Activated naive CD4-positive, alpha-beta T cell treated with anti-CD3 and anti-CD28 coated beads, Interleukin-2, amount 50 U/mL, for 16 hours (primary cell): ENCODE measurements around the gene LYRM1.
"Not testable (repeated sequence)": the region's sequence is repeated elsewhere in the genome, so short reads cannot be mapped to it uniquely, and the experiment has no call there.

Source experiments
- DNase-seq: peaks from one replicate; pipeline ENCODE4 v3.0.0-alpha.2; 2020

LYRM1 gene, protein sequence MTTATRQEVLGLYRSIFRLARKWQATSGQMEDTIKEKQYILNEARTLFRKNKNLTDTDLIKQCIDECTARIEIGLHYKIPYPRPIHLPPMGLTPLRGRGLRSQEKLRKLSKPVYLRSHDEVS

GRCh38 chr16:20900299-20901067 lies at the start of gene LYRM1, which contains the start of gene DCUN1D3:
Gene LYRM1, plus strand, starts transcription at chr16:20900771. Its CDS starts 14,785 bp downstream, at chr16:20915556.
Gene DCUN1D3, minus strand, starts transcription at chr16:20900358. Its CDS starts 37,820 bp downstream, at chr16:20862538.
- DNase-seq, result peak; percentile 86

DNA sequence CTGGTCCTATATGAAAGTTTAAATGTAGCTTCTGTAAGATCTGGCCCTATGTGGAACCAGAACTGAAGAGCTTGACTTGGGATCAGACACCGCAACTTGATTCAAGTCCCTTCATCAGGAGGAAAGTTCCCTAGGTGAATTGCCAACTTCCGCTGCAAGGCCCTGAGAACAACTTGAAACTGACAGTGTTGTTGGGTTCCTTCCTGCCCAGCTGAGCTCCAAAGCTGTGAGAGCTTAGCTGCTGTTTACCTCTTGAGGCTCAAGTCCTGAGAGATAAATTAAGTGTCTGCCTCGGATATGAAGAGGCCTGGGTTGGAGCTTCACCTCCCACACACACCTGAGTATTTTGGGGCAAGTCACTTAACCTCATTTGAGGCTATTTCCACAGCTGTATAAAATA lies 49.6 kb upstream of the LYRM1 start:
- DNase-seq, result no peak

DNA sequence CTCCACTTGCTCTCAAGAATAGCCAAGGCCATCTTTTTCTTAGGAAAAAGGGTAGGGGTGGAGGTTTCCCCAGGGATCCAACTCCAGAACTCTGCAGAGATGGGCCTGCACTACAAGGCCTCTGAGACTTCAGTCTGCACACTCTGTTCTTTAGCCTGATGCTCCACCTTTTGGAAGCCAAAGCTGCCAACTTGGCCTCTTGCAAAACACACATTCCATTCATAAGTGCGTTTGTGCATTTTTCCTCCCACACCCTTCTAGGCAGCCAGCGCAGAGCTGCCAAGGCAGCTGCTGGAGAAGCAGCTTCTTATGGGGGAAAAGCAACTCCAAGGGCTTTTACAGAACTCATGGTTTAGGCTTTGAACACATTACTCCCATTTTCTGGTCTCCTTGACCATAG lies 49.0 kb upstream of the LYRM1 start:
- DNase-seq, result no peak

DNA sequence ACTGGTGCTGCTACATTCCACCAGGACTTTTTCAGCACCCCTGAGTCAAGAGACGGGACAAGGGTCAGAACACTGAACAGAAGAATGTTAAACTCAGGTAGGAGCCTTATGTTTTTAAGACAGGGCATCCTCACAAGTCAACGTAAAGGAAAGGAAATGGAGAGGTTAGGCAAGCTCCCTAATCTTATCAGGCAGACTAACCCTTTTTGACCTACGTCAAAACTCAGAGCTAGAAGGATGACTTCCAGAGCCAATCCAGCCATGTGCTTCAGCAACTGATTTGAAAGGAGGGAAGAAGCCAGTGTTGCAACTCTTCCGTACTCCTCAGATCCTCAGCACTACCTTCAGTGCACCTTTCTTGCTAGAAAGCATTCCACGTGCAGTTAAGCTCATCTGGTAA lies 47.4 kb upstream of the LYRM1 start:
- DNase-seq, result no peak

GRCh38 chr16:20853981-20854620 lies 46.5 kb upstream of the LYRM1 start:
- DNase-seq, result no peak

DNA sequence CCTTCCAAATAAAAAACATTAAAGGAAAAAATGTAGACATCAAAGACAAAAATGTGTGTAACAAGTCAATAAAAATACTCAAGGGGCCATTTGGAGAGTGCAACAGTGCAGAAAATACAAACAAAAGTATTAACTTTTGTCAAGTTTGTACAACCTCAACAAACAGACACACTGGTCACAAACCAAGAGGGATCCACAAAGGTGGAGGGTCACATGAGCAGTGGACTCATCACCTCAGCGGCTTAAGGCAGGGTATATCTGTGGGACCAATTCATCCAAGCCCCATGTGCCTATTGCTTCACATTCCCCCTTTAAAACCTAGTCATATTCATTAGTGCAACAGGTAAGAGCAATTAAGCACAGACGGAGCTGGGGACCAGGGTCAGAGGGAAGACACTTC lies 45.6 kb upstream of the LYRM1 start:
- DNase-seq, result no peak

GRCh38 chr16:20857281-20857680 lies 43.3 kb upstream of the LYRM1 start:
- DNase-seq, result no peak

- no peak for DNase-seq
Measured at GRCh38 chr16:20859229-20859628, 41.3 kb upstream of the LYRM1 start.

GRCh38 chr16:20859699-20860098 lies 40.9 kb upstream of the LYRM1 start:
- DNase-seq, result no peak

- no peak for DNase-seq
Measured at GRCh38 chr16:20860361-20860760, 40.2 kb upstream of the LYRM1 start.

DNA sequence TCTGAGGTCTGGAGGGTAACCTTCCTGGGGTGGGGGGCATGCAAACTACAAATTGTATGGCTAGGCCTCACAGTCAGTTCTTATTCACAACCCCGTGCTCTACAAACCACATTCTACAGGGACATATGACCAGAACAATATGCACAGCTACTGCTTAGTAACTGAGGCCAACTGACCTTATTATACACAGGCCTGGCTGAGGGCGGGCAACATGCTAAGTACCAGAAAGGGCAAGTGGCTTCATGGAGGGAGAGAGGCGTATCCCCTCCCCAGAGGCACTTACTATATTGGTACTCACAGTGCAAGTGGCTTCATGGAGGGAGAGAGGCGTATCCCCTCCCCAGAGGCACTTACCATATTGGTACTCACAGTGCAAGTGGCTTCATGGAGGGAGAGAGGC lies 39.6 kb upstream of the LYRM1 start:
- not testable (repeated sequence) for DNase-seq

- DNase-seq, result no peak
Measured at GRCh38 chr16:20862162-20862960, 38.2 kb upstream of the LYRM1 start.

GRCh38 chr16:20864376-20864775 lies 36.2 kb upstream of the LYRM1 start:
- DNase-seq, result not testable (repeated sequence)

- DNase-seq, result no peak
Measured at GRCh38 chr16:20865420-20866131, 35.0 kb upstream of the LYRM1 start.

DNA sequence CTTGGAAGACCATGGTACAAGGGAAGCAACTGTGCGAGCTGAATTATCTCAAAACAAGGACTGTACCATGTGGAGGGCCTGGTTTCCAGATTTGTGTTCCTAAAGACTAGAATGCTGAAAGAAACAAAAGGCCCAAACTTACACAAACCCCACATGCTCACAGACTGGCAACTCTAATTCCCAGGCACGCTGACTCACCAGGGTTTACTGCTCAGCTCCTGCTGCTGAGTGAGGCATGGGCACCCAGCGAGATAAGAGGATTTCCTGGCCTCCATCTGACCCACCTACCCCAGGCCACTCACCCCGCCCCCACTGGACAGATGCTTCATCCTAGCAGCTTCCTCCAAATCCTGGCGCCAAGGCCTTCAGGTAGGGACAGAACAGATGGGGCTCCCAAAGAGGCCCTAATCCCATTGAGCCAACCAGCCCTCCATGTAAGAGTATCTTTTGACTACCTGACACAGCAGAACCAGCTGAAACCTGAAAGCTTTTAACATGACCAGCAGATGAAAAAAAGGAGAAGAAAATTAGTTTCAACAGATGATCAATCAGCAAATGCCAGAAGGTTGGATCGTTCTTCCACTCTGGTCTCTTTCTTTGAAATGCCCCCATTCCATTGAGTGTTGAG lies 34.3 kb upstream of the LYRM1 start:
- DNase-seq, result no peak

DNA sequence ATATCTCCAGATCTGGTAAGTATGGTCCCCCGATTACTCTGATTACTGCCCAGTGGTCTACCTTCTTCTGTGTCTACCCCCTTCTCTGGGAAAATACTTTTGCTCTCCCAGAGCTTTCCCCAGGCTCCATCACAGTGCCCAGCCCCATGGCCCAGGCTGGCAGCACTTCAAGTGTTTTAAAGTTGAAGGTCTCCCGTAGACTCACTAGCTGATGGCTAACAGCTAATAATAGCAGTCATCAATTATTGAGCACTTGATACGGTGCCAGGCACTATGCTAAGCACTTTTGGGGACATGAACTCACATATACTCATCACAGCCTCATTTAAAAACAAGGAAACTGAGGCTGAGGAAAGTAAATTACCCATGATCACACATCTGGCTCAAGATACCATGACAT lies 33.8 kb upstream of the LYRM1 start:
- DNase-seq, result no peak

DNA sequence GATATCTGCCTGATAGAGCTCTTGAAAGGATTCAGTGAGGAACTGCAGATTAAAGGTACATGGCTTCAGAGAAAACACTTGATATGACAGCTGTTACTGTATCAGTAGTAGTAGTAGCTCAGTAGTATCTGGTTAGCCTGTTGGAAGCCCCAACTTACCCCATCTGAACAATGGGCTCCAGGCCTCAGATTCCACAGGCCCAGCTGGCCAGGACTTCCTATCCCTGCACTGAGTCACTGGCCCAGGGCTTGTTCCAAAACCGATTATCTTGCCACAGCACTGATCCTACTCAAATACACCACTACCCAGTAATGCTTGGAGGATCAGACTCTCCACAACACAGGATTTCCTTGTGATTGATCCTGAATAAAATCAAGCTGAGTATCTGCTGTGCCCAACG lies 33.0 kb upstream of the LYRM1 start:
- DNase-seq, result no peak

- no peak for DNase-seq
Measured at GRCh38 chr16:20868890-20869289, 31.7 kb upstream of the LYRM1 start.

GRCh38 chr16:20870122-20870820 lies 30.3 kb upstream of the LYRM1 start:
- no peak for DNase-seq

- no peak for DNase-seq
Measured at GRCh38 chr16:20871258-20871657, 29.3 kb upstream of the LYRM1 start.
